Measurements from ENCODE around the gene CRLF2.
"Not testable (repeated sequence)": the region's sequence is repeated elsewhere in the genome, so short reads cannot be mapped to it uniquely, and the experiment has no call there.

CRLF2 gene

GRCh38 chrX:1181170-1181569 is 31.3 kb downstream of the CRLF2 start:
- Mint-ChIP-seq H3K36me3 (ENCODE audit: low read depth) (no peaks in the 10 kb centered on the region), H3K27ac (no peak overlapping the region), H3K9me3 (no peaks in the 10 kb centered on the region), H3K4me3 (no peak overlapping the region), H3K4me1 (no peaks in the 10 kb centered on the region), H3K27me3 (ENCODE audit: low read depth) (peaks cover 14% of the 10 kb centered on the region)
- no peak for TF ChIP-seq CTCF (IDR thresholded peaks at IDR 0.05; ENCODE audit: unreplicated experiment in 3 of 3)

- peaks cover 7% of the 10 kb centered on the region for H3K27me3 Mint-ChIP-seq (ENCODE audit: low read depth)
- no peak overlapping the region for H3K27ac Mint-ChIP-seq
- TF ChIP-seq CTCF (IDR thresholded peaks at IDR 0.05; ENCODE audit: unreplicated experiment in 3 of 3), result no peak
- peak overlapping the region in 2 of 3 experiments; percentile 14 to 16 for H3K4me3 Mint-ChIP-seq
- no peaks in the 10 kb centered on the region for H3K4me1 Mint-ChIP-seq
- H3K9me3 Mint-ChIP-seq, result no peaks in the 10 kb centered on the region
- no peaks in the 10 kb centered on the region for H3K36me3 Mint-ChIP-seq (ENCODE audit: low read depth)
Observed at GRCh38 chrX:1178580-1179057, 33.8 kb downstream of the CRLF2 start.

DNA sequence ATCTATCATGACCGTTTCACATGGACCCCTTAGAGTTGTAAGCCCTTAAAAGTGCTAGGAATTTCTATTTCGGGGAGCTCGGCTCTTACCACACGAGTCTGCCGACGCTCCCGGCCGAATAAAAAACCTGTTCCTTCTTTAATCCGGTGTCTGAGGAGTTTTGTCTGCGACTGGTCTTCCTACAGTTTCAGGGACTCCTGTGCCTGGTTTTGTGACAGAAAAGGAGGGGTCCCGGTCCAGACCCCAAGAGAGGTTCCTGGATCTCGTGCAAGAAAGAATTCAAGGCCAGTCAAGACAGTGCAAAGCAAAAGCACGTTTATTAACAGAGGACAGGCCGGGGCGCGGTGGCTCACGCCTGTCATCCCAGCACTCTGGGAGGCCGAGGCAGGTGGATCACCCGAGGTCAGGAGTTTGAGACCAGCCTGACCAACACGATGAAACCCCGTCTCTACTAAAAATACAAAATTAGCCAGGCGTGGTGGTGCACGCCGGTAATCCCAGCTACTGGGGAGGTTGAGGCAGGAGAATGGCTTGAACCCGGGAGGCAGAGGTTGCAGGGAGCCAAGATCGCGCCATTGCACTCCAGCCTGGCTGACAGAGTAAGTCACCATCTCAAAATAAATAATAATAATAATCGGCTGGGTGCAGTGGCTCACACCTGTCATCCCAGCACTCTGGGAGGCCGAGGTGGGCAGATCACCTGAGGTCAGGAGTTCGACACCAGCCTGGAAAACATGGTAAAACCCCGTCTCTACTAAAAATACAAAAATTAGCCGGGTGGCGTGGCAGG is 35.7 kb downstream of the CRLF2 start:
- not testable (repeated sequence) for H3K27ac Mint-ChIP-seq; H3K27me3 Mint-ChIP-seq (ENCODE audit: low read depth); H3K4me1 Mint-ChIP-seq; H3K4me3 Mint-ChIP-seq; H3K9me3 Mint-ChIP-seq; H3K36me3 Mint-ChIP-seq (ENCODE audit: low read depth)

- H3K4me1 Mint-ChIP-seq; H3K4me3 Mint-ChIP-seq; H3K36me3 Mint-ChIP-seq (ENCODE audit: low read depth); H3K27ac Mint-ChIP-seq; H3K9me3 Mint-ChIP-seq: not testable (repeated sequence)
- peaks cover 19% of the 10 kb centered on the region for H3K27me3 Mint-ChIP-seq (ENCODE audit: low read depth)
Observed at GRCh38 chrX:1174609-1175545, 37.6 kb downstream of the CRLF2 start.

GRCh38 chrX:1173435-1173834 is 39.0 kb downstream of the CRLF2 start:
- not testable (repeated sequence) for H3K9me3 Mint-ChIP-seq; H3K36me3 Mint-ChIP-seq (ENCODE audit: low read depth); H3K27ac Mint-ChIP-seq; H3K4me1 Mint-ChIP-seq; H3K4me3 Mint-ChIP-seq
- peaks cover 21% of the 10 kb centered on the region for H3K27me3 Mint-ChIP-seq (ENCODE audit: low read depth)

DNA sequence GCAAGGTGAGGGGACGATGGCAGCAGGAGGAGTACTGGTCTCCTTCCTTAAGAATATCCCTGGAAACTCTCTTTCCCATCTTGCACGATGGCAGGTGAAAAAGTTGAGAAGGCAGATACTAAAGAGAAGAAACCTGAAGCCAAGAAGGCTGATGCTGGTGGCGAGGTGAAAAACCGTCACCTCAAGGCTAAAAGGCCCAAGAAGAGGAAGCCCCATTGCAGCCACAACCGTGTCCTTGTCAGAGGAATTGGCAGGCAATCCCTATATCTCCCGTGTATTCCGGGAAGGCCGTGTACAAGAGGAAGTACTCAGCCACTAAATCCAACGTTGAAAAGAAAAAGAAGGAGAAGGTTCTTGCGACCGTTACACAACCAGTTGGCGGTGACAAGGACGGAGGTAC is 40.0 kb downstream of the CRLF2 start:
- Mint-ChIP-seq H3K4me1 (peaks cover 7% of the 10 kb centered on the region), H3K9me3 (no peaks in the 10 kb centered on the region)

DNA sequence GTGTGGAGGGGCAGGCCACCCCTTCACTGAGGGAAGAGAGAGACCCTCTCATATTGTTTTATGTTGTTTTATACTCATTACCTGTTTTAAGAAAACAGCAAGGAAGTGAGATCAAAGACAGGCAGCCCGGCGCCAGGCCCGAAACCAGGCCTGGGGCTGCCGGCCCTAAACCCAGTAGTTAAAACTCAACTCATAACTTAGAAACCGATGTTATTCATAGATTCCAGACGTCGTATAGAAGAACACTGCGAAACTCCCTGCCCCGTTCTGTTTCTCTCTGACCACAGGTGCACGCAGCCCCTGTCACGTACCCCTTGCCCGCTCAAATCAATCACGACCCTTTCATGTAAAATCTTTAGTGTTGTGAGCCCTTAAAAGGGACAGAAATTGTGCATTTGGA is 40.5 kb downstream of the CRLF2 start:
- peaks cover 26% of the 10 kb centered on the region for H3K27me3 Mint-ChIP-seq (ENCODE audit: low read depth)
- H3K4me1 Mint-ChIP-seq; H3K27ac Mint-ChIP-seq; H3K36me3 Mint-ChIP-seq (ENCODE audit: low read depth); H3K9me3 Mint-ChIP-seq; H3K4me3 Mint-ChIP-seq: not testable (repeated sequence)

More for the DNA sequence above, 40.0 kb downstream of the CRLF2 start:
- no peak overlapping the region for H3K27ac Mint-ChIP-seq
- no peak for TF ChIP-seq CTCF (IDR thresholded peaks at IDR 0.05; ENCODE audit: unreplicated experiment in 3 of 3)
- no peaks in the 10 kb centered on the region for H3K36me3 Mint-ChIP-seq (ENCODE audit: low read depth)
- H3K27me3 Mint-ChIP-seq (ENCODE audit: low read depth), result peaks cover 26% of the 10 kb centered on the region
- H3K4me3 Mint-ChIP-seq, result no peak overlapping the region

All from nephron (organoid).